ENCODE measurements around the gene ZNF227. TPM values are rescaled to one million over a fixed set of nuclear protein-coding genes. Genes with fewer than 3 reads are reported as not detected.

The ZNF227 gene
- total RNA-seq: 28.1 TPM

GRCh38 chr19:44212250-44212865, at the start of gene ZNF227:
TSS of gene ZNF227 (plus strand) at chr19:44212532. CDS start at chr19:44217793, 5,261 bp downstream.

GRCh38 chr19:44164673-44165512, 47.4 kb upstream of the ZNF227 start, which contains the start of gene ZNF226:
TSS of gene ZNF226 (plus strand) at chr19:44165100. CDS start at chr19:44170081, 4,981 bp downstream.

Other genes with a start within 250 kb of the ZNF227 start
- 11.1 TPM for gene ZNF155, start 228.3 kb upstream of the ZNF227 start, total RNA-seq
- gene ZNF230, start 209.6 kb upstream of the ZNF227 start, total RNA-seq: 6.0 TPM
- gene ZNF222, start 187.2 kb upstream of the ZNF227 start, total RNA-seq: 3.3 TPM
- 8.3 TPM for gene ZNF223, start 160.5 kb upstream of the ZNF227 start, total RNA-seq
- gene ZNF284, start 140.4 kb upstream of the ZNF227 start, total RNA-seq: 3.7 TPM
- 45.6 TPM for gene ZNF224, start 118.2 kb upstream of the ZNF227 start, total RNA-seq
- 8.2 TPM for gene ZNF225, start 99.1 kb upstream of the ZNF227 start, total RNA-seq
- 13.7 TPM for gene ZNF234, start 71.0 kb upstream of the ZNF227 start, total RNA-seq
- gene ZNF226, start 47.4 kb upstream of the ZNF227 start, total RNA-seq: 23.0 TPM
- 2.6 TPM for gene ZNF233, start 47.4 kb downstream of the ZNF227 start, total RNA-seq
- 13.5 TPM for gene ZNF235, start 92.5 kb downstream of the ZNF227 start, total RNA-seq
- gene ZNF112, start 144.1 kb downstream of the ZNF227 start, total RNA-seq: 11.9 TPM
- gene ZNF285, start 189.1 kb downstream of the ZNF227 start, total RNA-seq: 6.4 TPM
- gene ZNF229, start 235.9 kb downstream of the ZNF227 start, total RNA-seq: 10.8 TPM

Measured in metanephros (tissue), 1 donor.